Liver (tissue), 9 donors: ENCODE data around the gene CRHR2. TPM values are rescaled to one million over a fixed set of nuclear protein-coding genes. Genes with fewer than 3 reads are reported as not detected.

Experiments used
- DNase-seq: peaks from one replicate; pipeline ENCODE4 v3.0.0-alpha.2; 2017; ENCODE audit warnings: low spot score
- H3K27ac ChIP-seq, 2 donors: one replicate each; pipeline ENCODE4 v1.7.0; 2013; ENCODE audit warnings: inconsistent platforms in 2 of 2, low read length in 2 of 2, control low read depth in 1 of 2, low read depth in 1 of 2, mild to moderate bottlenecking in 1 of 2
- H3K27me3 ChIP-seq, 4 donors: one replicate each; pipeline versions ENCODE4 v1.6.1 to v1.7.0; 2013; ENCODE audit warnings: low read length in 3 of 4, inconsistent platforms in 1 of 4, mild to moderate bottlenecking in 1 of 4, moderate library complexity in 1 of 4; ENCODE audit not compliant: control insufficient read depth in 4 of 4, insufficient read depth in 4 of 4
- H3K36me3 ChIP-seq, 4 donors: one replicate each; pipeline versions ENCODE4 v1.6.1 to v1.7.0; 2013; ENCODE audit warnings: low read length in 3 of 4, mild to moderate bottlenecking in 3 of 4, low read depth in 1 of 4, moderate library complexity in 1 of 4; ENCODE audit not compliant: control insufficient read depth in 4 of 4, insufficient read depth in 3 of 4
- H3K4me1 ChIP-seq, 4 donors: one replicate each; pipeline versions ENCODE4 v1.6.1 to v1.7.0; 2013; ENCODE audit warnings: low read length in 3 of 4, mild to moderate bottlenecking in 3 of 4, moderate library complexity in 1 of 4; ENCODE audit not compliant: control insufficient read depth in 4 of 4, insufficient read depth in 4 of 4
- H3K4me3 ChIP-seq, 3 donors: one replicate each; pipeline versions ENCODE4 v1.6.1 to v1.7.0; 2013; ENCODE audit warnings: low read length in 3 of 3, control low read depth in 1 of 3, low read depth in 1 of 3, mild to moderate bottlenecking in 1 of 3
- H3K9ac ChIP-seq, 2 donors: one replicate each; pipeline ENCODE4 v1.7.0; 2013; ENCODE audit warnings: low read length in 2 of 2, mild to moderate bottlenecking in 2 of 2, moderate library complexity in 2 of 2, control low read depth in 1 of 2, low read depth in 1 of 2
- H3K9me3 ChIP-seq, 4 donors: one replicate each; pipeline versions ENCODE4 v1.6.1 to v1.7.0; 2013; ENCODE audit warnings: low read length in 3 of 4; ENCODE audit not compliant: control insufficient read depth in 4 of 4
- EGR1 ChIP-seq, 2 donors: IDR thresholded peaks; 2 replicates each; pipeline ENCODE4 v1.6.1; 2016 to 2018; ENCODE audit warnings: antibody characterized with exemption in 2 of 2, low read depth in 2 of 2
- FOXA1 ChIP-seq: IDR thresholded peaks from 2 replicates; pipeline ENCODE4 v1.6.1; 2016; ENCODE audit warnings: antibody characterized with exemption
- FOXA2 ChIP-seq: IDR thresholded peaks from 2 replicates; pipeline ENCODE4 v1.6.1; 2016; ENCODE audit warnings: antibody characterized with exemption
- GABPA ChIP-seq, 2 donors: IDR thresholded peaks in 1 of 2; conservative IDR thresholded peaks in 1 of 2; 2 replicates each; pipeline ENCODE4 v1.6.1; 2016; ENCODE audit warnings: antibody characterized with exemption in 2 of 2, mild to moderate bottlenecking in 1 of 2, moderate library complexity in 1 of 2
- HNF4A ChIP-seq, 2 donors: conservative IDR thresholded peaks; 2 replicates each; pipeline ENCODE4 v1.6.1; 2016; ENCODE audit warnings: antibody characterized with exemption in 2 of 2, mild to moderate bottlenecking in 2 of 2
- HNF4G ChIP-seq: IDR thresholded peaks from 2 replicates; pipeline ENCODE4 v1.6.1; 2016; ENCODE audit warnings: antibody characterized with exemption
- JUND ChIP-seq, 2 donors: IDR thresholded peaks; 2 replicates each; pipeline ENCODE4 v1.6.1; 2016; ENCODE audit warnings: antibody characterized with exemption in 2 of 2
- NR2F2 ChIP-seq: IDR thresholded peaks from 2 replicates; pipeline ENCODE4 v1.6.1; 2016; ENCODE audit warnings: antibody characterized with exemption
- RAD21 ChIP-seq, 2 donors: IDR thresholded peaks; 2 replicates each; pipeline ENCODE4 v1.6.1; 2016; ENCODE audit warnings: antibody characterized with exemption in 2 of 2, mild to moderate bottlenecking in 2 of 2
- RXRA ChIP-seq, 2 donors: IDR thresholded peaks; 2 replicates each; pipeline ENCODE4 v1.6.1; 2017 to 2018; ENCODE audit warnings: antibody characterized with exemption in 2 of 2, mild to moderate bottlenecking in 1 of 2
- SP1 ChIP-seq: IDR thresholded peaks from 2 replicates; pipeline ENCODE4 v1.6.1; 2018; ENCODE audit warnings: antibody characterized with exemption, mild to moderate bottlenecking
- TAF1 ChIP-seq: conservative IDR thresholded peaks from 2 replicates; pipeline ENCODE4 v1.6.1; 2016; ENCODE audit warnings: antibody characterized with exemption, mild to moderate bottlenecking
- YY1 ChIP-seq: IDR thresholded peaks from 2 replicates; pipeline ENCODE4 v1.6.1; 2016; ENCODE audit warnings: antibody characterized with exemption, mild to moderate bottlenecking
- WGBS: extraction: QIAGEN DNeasy Blood & Tissue Kit; methylation state at CpG from one replicate; pipeline ENCODE4 v1.1.7; 2013; 5-methylcytosine and 5-hydroxymethylcytosine counted together
- polyA plus RNA-seq, 2 donors: library from polyadenylated mRNA; stranded (reverse) in 1 of 2; unstranded in 1 of 2; fragments of 200-250 nt in 1 of 2; fragments of >200 nt in 1 of 2; fragmentation: Nextera tagmentation in 1 of 2; extraction: Ambion mirVana in 1 of 2; gene quantifications; one replicate each; pipeline versions ENCODE4 v1.2.1 to v1.2.3, GENCODE V29; 2013 to 2015
- total RNA-seq, 2 donors: library from RNA; depleted of rRNA; stranded (reverse); fragments of >200 nt; gene quantifications; one replicate each; pipeline ENCODE4 v1.2.3, GENCODE V29; 2014
- TF ChIP-seq, protein P1 (sequence below): IDR thresholded peaks from 2 replicates; pipeline ENCODE4 v1.6.1; 2016; ENCODE audit warnings: antibody characterized with exemption
- TF ChIP-seq, protein P2 (sequence below): IDR thresholded peaks from 2 replicates; pipeline ENCODE4 v1.6.1; 2016; ENCODE audit warnings: antibody characterized with exemption, mild to moderate bottlenecking
- TF ChIP-seq, protein P3 (sequence below): IDR thresholded peaks from 2 replicates; pipeline ENCODE4 v1.6.1; 2016; ENCODE audit warnings: antibody characterized with exemption
- TF ChIP-seq, protein P4 (sequence below): fragments of 150-350 bp; IDR thresholded peaks from 2 replicates; pipeline ENCODE4 v1.5.1; 2017; ENCODE audit warnings: improper control_type of control experiment, low read depth, low read length; ENCODE audit not compliant: missing input control
- TF ChIP-seq, protein P5 (sequence below): IDR thresholded peaks from 2 replicates; pipeline ENCODE4 v1.6.1; 2016; ENCODE audit warnings: antibody characterized with exemption
- donor health status: healthy.
- donor health status: healthy.
- donor health status: healthy.
- donor health status: healthy.
- donor health status: healthy.

Gene CRHR2
- total and polyA plus RNA-seq, 4 donors, result not detected

DNA sequence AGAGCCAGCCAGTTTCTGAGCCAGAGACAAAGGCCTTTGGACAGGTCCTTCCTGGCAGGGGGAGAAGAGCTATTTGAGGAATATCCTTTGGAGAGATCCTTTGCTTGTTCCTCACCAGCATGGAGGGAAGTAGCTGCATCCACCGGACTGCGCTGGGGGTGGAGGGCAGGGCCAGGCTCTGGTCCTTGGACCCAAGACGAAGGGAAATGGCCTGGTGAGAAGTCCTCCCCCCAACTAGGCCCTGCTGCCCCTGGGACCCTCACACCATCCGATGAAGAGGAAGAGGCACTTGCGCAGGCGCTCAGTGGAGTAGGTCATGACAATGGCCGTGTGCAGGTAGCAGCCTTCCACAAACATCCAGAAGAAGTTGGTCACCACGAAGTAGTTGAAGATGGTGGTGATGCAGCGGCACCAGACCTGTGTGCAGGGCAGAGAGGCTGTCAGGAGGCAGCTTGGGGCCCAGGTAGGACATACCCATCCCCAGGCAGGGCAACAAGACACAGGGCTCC, 19.8 kb downstream of the CRHR2 start:
- H3K27me3 ChIP-seq, result no peaks in the 10 kb centered on the region
- TF ChIP-seq FOXA1 (no peak), RAD21 (IDR thresholded peaks at IDR 0.05) (no peak), TAF1 (no peak), HNF4A (conservative IDR thresholded peaks at IDR 0.05) (no peak), GABPA (IDR thresholded peaks at IDR 0.05 in 1 of 2, conservative IDR thresholded peaks at IDR 0.05 in 1 of 2) (no peak), SP1 (no peak), NR2F2 (no peak), YY1 (no peak), HNF4G (no peak), JUND (IDR thresholded peaks at IDR 0.05) (no peak), EGR1 (IDR thresholded peaks at IDR 0.05; ENCODE audit: low read depth in 2 of 2) (no peak), FOXA2 (no peak), RXRA (IDR thresholded peaks at IDR 0.05) (no peak)
- TF ChIP-seq, protein P1, sequence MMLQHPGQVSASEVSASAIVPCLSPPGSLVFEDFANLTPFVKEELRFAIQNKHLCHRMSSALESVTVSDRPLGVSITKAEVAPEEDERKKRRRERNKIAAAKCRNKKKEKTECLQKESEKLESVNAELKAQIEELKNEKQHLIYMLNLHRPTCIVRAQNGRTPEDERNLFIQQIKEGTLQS, result no peak
- TF ChIP-seq, protein P2, sequence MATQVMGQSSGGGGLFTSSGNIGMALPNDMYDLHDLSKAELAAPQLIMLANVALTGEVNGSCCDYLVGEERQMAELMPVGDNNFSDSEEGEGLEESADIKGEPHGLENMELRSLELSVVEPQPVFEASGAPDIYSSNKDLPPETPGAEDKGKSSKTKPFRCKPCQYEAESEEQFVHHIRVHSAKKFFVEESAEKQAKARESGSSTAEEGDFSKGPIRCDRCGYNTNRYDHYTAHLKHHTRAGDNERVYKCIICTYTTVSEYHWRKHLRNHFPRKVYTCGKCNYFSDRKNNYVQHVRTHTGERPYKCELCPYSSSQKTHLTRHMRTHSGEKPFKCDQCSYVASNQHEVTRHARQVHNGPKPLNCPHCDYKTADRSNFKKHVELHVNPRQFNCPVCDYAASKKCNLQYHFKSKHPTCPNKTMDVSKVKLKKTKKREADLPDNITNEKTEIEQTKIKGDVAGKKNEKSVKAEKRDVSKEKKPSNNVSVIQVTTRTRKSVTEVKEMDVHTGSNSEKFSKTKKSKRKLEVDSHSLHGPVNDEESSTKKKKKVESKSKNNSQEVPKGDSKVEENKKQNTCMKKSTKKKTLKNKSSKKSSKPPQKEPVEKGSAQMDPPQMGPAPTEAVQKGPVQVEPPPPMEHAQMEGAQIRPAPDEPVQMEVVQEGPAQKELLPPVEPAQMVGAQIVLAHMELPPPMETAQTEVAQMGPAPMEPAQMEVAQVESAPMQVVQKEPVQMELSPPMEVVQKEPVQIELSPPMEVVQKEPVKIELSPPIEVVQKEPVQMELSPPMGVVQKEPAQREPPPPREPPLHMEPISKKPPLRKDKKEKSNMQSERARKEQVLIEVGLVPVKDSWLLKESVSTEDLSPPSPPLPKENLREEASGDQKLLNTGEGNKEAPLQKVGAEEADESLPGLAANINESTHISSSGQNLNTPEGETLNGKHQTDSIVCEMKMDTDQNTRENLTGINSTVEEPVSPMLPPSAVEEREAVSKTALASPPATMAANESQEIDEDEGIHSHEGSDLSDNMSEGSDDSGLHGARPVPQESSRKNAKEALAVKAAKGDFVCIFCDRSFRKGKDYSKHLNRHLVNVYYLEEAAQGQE, result no peak
- TF ChIP-seq, protein P3, sequence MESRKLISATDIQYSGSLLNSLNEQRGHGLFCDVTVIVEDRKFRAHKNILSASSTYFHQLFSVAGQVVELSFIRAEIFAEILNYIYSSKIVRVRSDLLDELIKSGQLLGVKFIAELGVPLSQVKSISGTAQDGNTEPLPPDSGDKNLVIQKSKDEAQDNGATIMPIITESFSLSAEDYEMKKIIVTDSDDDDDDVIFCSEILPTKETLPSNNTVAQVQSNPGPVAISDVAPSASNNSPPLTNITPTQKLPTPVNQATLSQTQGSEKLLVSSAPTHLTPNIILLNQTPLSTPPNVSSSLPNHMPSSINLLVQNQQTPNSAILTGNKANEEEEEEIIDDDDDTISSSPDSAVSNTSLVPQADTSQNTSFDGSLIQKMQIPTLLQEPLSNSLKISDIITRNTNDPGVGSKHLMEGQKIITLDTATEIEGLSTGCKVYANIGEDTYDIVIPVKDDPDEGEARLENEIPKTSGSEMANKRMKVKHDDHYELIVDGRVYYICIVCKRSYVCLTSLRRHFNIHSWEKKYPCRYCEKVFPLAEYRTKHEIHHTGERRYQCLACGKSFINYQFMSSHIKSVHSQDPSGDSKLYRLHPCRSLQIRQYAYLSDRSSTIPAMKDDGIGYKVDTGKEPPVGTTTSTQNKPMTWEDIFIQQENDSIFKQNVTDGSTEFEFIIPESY, result no peak
- TF ChIP-seq, protein P4, sequence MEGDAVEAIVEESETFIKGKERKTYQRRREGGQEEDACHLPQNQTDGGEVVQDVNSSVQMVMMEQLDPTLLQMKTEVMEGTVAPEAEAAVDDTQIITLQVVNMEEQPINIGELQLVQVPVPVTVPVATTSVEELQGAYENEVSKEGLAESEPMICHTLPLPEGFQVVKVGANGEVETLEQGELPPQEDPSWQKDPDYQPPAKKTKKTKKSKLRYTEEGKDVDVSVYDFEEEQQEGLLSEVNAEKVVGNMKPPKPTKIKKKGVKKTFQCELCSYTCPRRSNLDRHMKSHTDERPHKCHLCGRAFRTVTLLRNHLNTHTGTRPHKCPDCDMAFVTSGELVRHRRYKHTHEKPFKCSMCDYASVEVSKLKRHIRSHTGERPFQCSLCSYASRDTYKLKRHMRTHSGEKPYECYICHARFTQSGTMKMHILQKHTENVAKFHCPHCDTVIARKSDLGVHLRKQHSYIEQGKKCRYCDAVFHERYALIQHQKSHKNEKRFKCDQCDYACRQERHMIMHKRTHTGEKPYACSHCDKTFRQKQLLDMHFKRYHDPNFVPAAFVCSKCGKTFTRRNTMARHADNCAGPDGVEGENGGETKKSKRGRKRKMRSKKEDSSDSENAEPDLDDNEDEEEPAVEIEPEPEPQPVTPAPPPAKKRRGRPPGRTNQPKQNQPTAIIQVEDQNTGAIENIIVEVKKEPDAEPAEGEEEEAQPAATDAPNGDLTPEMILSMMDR, result no peak
- TF ChIP-seq, protein P5, sequence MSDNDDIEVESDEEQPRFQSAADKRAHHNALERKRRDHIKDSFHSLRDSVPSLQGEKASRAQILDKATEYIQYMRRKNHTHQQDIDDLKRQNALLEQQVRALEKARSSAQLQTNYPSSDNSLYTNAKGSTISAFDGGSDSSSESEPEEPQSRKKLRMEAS, result no peak
- no peaks in the 10 kb centered on the region for H3K9me3 ChIP-seq
- no peak overlapping the region for H3K4me3 ChIP-seq
- H3K9ac ChIP-seq, result no peak overlapping the region
- no peaks in the 10 kb centered on the region for H3K4me1 ChIP-seq
- 87% methylated on average over 9 of the region's 9 CpGs for WGBS
- no peak for DNase-seq
- H3K36me3 ChIP-seq, result no peaks in the 10 kb centered on the region
- H3K27ac ChIP-seq, result no peak overlapping the region
